HUES6 (cell line): ENCODE measurements around the gene RBFOX1.

Source experiments
- H3K27ac ChIP-seq: 2 replicates; pipeline ENCODE4 v1.7.0; 2013; ENCODE audit warnings: low read depth, mild to moderate bottlenecking, low read length, inconsistent platforms
- H3K27me3 ChIP-seq: 2 replicates; pipeline ENCODE4 v1.6.1; 2013; ENCODE audit warnings: low read length; ENCODE audit not compliant: control insufficient read depth, insufficient read depth
- H3K36me3 ChIP-seq: 2 replicates; pipeline ENCODE4 v1.6.1; 2013; ENCODE audit warnings: low read length; ENCODE audit not compliant: control insufficient read depth, insufficient read depth
- H3K4me1 ChIP-seq: 2 replicates; pipeline ENCODE4 v1.6.1; 2013; ENCODE audit warnings: low read length; ENCODE audit not compliant: control insufficient read depth, insufficient read depth
- H3K4me3 ChIP-seq: 2 replicates; pipeline ENCODE4 v1.5.1; 2013; ENCODE audit warnings: low read depth, low read length
- H3K9ac ChIP-seq: one replicate; pipeline ENCODE4 v1.6.1; 2013; ENCODE audit warnings: mild to moderate bottlenecking, low read length
- H3K9me3 ChIP-seq: 2 replicates; pipeline ENCODE4 v1.6.1; 2013; ENCODE audit warnings: low read depth, low read length; ENCODE audit not compliant: control insufficient read depth, insufficient read depth

Gene RBFOX1

GRCh38 chr16:7504844-7505243 lies 172.2 kb downstream of the RBFOX1 start:
- no peaks in the 10 kb centered on the region for H3K9me3 ChIP-seq
- no peaks in the 10 kb centered on the region for H3K27me3 ChIP-seq
- no peak overlapping the region for H3K4me3 ChIP-seq

GRCh38 chr16:7505495-7505894 lies 172.8 kb downstream of the RBFOX1 start:
- Histone ChIP-seq H3K9ac (no peak overlapping the region), H3K36me3 (no peaks in the 10 kb centered on the region), H3K4me1 (peaks cover 6% of the 10 kb centered on the region), H3K27ac (no peak overlapping the region), H3K9me3 (no peaks in the 10 kb centered on the region), H3K4me3 (no peak overlapping the region), H3K27me3 (no peaks in the 10 kb centered on the region)

More at GRCh38 chr16:7504844-7505243, 172.2 kb downstream of the RBFOX1 start:
- no peaks in the 10 kb centered on the region for H3K36me3 ChIP-seq
- H3K9ac ChIP-seq: no peak overlapping the region
- H3K4me1 ChIP-seq: no peaks in the 10 kb centered on the region
- no peak overlapping the region for H3K27ac ChIP-seq

GRCh38 chr16:7506363-7506762 lies 173.7 kb downstream of the RBFOX1 start:
- H3K9me3 ChIP-seq: no peaks in the 10 kb centered on the region
- no peaks in the 10 kb centered on the region for H3K36me3 ChIP-seq
- peaks cover 11% of the 10 kb centered on the region for H3K4me1 ChIP-seq
- H3K27me3 ChIP-seq: no peaks in the 10 kb centered on the region
- no peak overlapping the region for H3K9ac ChIP-seq
- H3K27ac ChIP-seq: no peak overlapping the region
- H3K4me3 ChIP-seq: no peak overlapping the region

- no peaks in the 10 kb centered on the region for H3K36me3 ChIP-seq
- no peaks in the 10 kb centered on the region for H3K27me3 ChIP-seq
Observed at GRCh38 chr16:7508656-7509055, 176.0 kb downstream of the RBFOX1 start.

GRCh38 chr16:7509963-7510601 lies 177.4 kb downstream of the RBFOX1 start:
- peaks cover 11% of the 10 kb centered on the region for H3K4me1 ChIP-seq
- no peak overlapping the region for H3K9ac ChIP-seq
- no peaks in the 10 kb centered on the region for H3K36me3 ChIP-seq
- H3K4me3 ChIP-seq: no peak overlapping the region
- H3K27me3 ChIP-seq: no peaks in the 10 kb centered on the region
- H3K9me3 ChIP-seq: peaks cover 5% of the 10 kb centered on the region; the same call in 1 of the 2 replicates
- no peak overlapping the region for H3K27ac ChIP-seq

More at GRCh38 chr16:7508656-7509055, 176.0 kb downstream of the RBFOX1 start:
- Histone ChIP-seq H3K9ac (no peak overlapping the region), H3K4me1 (peaks cover 11% of the 10 kb centered on the region), H3K27ac (no peak overlapping the region), H3K4me3 (no peak overlapping the region), H3K9me3 (peaks cover 4% of the 10 kb centered on the region; the same call in 1 of the 2 replicates)

GRCh38 chr16:7511549-7512260 lies 179.1 kb downstream of the RBFOX1 start:
- Histone ChIP-seq H3K27ac (no peak overlapping the region), H3K9ac (no peak overlapping the region), H3K27me3 (no peaks in the 10 kb centered on the region), H3K36me3 (no peaks in the 10 kb centered on the region), H3K4me1 (peaks cover 11% of the 10 kb centered on the region), H3K4me3 (no peak overlapping the region), H3K9me3 (peaks cover 5% of the 10 kb centered on the region; the same call in 1 of the 2 replicates)

- Histone ChIP-seq H3K27me3 (no peaks in the 10 kb centered on the region), H3K9me3 (peaks cover 5% of the 10 kb centered on the region; the same call in 1 of the 2 replicates), H3K27ac (no peak overlapping the region), H3K4me1 (peaks cover 11% of the 10 kb centered on the region), H3K4me3 (no peak overlapping the region), H3K9ac (no peak overlapping the region), H3K36me3 (no peaks in the 10 kb centered on the region)
Observed at GRCh38 chr16:7512503-7512902, 179.9 kb downstream of the RBFOX1 start.

GRCh38 chr16:7513429-7513828 lies 180.8 kb downstream of the RBFOX1 start:
- no peaks in the 10 kb centered on the region for H3K36me3 ChIP-seq
- no peak overlapping the region for H3K4me3 ChIP-seq
- no peaks in the 10 kb centered on the region for H3K27me3 ChIP-seq
- no peak overlapping the region for H3K9ac ChIP-seq
- H3K9me3 ChIP-seq: peaks cover 5% of the 10 kb centered on the region; the same call in 1 of the 2 replicates
- peaks cover 11% of the 10 kb centered on the region for H3K4me1 ChIP-seq
- H3K27ac ChIP-seq: no peak overlapping the region

- Histone ChIP-seq H3K36me3 (no peaks in the 10 kb centered on the region), H3K9ac (no peak overlapping the region), H3K4me1 (peaks cover 4% of the 10 kb centered on the region), H3K27ac (no peak overlapping the region), H3K4me3 (no peak overlapping the region), H3K9me3 (peaks cover 5% of the 10 kb centered on the region; the same call in 1 of the 2 replicates), H3K27me3 (no peaks in the 10 kb centered on the region)
Observed at GRCh38 chr16:7515543-7515942, 182.9 kb downstream of the RBFOX1 start.

GRCh38 chr16:7517496-7517895 lies 184.9 kb downstream of the RBFOX1 start:
- Histone ChIP-seq H3K9me3 (peaks cover 5% of the 10 kb centered on the region; the same call in 1 of the 2 replicates), H3K27me3 (no peaks in the 10 kb centered on the region), H3K36me3 (no peaks in the 10 kb centered on the region), H3K4me3 (no peak overlapping the region), H3K9ac (no peak overlapping the region), H3K4me1 (no peaks in the 10 kb centered on the region), H3K27ac (no peak overlapping the region)

- H3K9ac ChIP-seq: no peak overlapping the region
- H3K27ac ChIP-seq: no peak overlapping the region
- H3K4me3 ChIP-seq: no peak overlapping the region
- no peaks in the 10 kb centered on the region for H3K4me1 ChIP-seq
- no peaks in the 10 kb centered on the region for H3K36me3 ChIP-seq
- H3K27me3 ChIP-seq: no peaks in the 10 kb centered on the region
- peaks cover 5% of the 10 kb centered on the region; the same call in 1 of the 2 replicates for H3K9me3 ChIP-seq
Observed at GRCh38 chr16:7518158-7518557, 185.5 kb downstream of the RBFOX1 start.
